ENCODE measurements around the gene SMC5.

DNA sequence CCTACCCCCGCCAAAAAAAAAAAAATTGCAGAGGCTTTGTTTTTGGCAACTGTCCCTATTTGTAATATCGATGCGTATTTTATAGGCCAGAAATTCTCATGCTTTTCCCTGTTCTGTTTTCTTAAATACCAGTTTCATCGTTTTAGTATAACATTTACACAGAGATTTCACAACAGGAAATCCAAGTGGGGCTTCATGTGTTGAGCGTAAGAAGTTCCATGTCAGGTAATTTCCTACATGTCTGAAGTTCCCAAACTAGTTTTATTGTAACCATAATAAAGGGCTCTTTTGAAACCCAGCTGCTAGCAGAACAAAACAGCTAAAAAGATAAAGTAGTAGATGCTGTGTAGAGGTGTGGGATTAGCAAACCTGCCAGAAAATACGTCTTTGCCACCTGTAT is 4.2 kb downstream of the SMC5 start:
- TF ChIP-seq, protein P1, sequence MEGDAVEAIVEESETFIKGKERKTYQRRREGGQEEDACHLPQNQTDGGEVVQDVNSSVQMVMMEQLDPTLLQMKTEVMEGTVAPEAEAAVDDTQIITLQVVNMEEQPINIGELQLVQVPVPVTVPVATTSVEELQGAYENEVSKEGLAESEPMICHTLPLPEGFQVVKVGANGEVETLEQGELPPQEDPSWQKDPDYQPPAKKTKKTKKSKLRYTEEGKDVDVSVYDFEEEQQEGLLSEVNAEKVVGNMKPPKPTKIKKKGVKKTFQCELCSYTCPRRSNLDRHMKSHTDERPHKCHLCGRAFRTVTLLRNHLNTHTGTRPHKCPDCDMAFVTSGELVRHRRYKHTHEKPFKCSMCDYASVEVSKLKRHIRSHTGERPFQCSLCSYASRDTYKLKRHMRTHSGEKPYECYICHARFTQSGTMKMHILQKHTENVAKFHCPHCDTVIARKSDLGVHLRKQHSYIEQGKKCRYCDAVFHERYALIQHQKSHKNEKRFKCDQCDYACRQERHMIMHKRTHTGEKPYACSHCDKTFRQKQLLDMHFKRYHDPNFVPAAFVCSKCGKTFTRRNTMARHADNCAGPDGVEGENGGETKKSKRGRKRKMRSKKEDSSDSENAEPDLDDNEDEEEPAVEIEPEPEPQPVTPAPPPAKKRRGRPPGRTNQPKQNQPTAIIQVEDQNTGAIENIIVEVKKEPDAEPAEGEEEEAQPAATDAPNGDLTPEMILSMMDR (IDR thresholded peaks at IDR 0.05), result no peak
- TF ChIP-seq POLR2A (IDR thresholded peaks at IDR 0.05) (no peak), POLR2AphosphoS5 (IDR thresholded peaks at IDR 0.05; ENCODE audit: insufficient read depth in 1 of 2, low read depth in 1 of 2) (no peak)

Data from vagina (tissue), 2 donors.